ENCODE results near the gene CPSF4L. TPM values are rescaled to one million over a fixed set of nuclear protein-coding genes. Genes with fewer than 3 reads are reported as not detected.

The CPSF4L gene
- total and polyA plus RNA-seq, 2 of the 13 experiments (the other 11 are each of a cell fraction or from before 2014, with no cell fraction given) = 0.73 to 1.6 TPM

DNA sequence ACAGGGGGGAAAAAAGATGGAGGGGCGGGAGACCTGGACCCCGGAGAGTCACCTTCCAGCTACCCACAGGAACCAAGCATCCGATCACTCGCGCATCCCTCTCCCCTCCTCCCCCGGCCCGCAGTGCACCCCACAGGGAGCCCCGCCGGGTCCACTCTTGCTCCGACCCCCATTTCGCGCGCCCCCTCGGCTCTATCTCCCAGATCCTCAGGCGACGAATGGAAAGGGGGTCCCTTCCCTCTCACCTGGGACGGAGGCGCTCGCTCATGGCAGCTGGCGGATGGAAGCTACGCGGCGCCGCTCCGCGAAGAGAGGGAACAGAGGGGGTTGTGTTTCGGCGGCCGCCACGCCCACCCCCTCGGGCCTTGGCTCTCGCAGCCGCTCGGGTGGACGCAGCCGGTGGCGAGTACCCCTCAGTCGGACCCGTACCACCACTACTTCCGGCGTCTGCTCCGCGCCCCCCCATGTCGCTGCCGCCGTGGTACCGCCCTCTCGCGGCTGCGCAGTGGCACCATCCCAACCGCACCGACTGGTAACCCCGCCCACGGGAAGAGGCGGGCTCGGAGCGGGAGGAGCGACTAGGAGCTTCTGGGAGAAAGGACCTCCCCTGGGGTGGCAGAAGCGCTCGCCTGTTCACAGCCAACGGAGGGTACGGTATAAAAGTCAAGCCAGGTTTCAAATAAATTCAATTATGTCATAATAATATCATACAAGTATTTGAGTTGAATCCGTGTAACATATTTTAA, 29.7 kb downstream of the CPSF4L start (continued):
- TF ChIP-seq, protein P1, sequence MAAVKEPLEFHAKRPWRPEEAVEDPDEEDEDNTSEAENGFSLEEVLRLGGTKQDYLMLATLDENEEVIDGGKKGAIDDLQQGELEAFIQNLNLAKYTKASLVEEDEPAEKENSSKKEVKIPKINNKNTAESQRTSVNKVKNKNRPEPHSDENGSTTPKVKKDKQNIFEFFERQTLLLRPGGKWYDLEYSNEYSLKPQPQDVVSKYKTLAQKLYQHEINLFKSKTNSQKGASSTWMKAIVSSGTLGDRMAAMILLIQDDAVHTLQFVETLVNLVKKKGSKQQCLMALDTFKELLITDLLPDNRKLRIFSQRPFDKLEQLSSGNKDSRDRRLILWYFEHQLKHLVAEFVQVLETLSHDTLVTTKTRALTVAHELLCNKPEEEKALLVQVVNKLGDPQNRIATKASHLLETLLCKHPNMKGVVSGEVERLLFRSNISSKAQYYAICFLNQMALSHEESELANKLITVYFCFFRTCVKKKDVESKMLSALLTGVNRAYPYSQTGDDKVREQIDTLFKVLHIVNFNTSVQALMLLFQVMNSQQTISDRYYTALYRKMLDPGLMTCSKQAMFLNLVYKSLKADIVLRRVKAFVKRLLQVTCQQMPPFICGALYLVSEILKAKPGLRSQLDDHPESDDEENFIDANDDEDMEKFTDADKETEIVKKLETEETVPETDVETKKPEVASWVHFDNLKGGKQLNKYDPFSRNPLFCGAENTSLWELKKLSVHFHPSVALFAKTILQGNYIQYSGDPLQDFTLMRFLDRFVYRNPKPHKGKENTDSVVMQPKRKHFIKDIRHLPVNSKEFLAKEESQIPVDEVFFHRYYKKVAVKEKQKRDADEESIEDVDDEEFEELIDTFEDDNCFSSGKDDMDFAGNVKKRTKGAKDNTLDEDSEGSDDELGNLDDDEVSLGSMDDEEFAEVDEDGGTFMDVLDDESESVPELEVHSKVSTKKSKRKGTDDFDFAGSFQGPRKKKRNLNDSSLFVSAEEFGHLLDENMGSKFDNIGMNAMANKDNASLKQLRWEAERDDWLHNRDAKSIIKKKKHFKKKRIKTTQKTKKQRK (IDR thresholded peaks at IDR 0.05; ENCODE audit: low read length) = no peak
- TF ChIP-seq ZNF660 (CRISPR knock-in tag; IDR thresholded peaks at IDR 0.05; ENCODE audit: borderline replicate concordance, low read depth) = no peak
- TF ChIP-seq, protein P2, sequence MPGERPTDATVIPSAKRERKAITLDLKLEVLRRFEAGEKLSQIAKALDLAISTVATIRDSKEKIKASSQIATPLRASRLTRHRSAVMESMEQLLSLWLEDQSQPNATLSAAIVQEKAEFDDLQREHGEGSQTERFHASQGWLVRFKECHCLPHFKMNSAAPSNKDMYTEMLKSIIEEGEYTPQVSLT (CRISPR knock-in tag; IDR thresholded peaks at IDR 0.05; ENCODE audit: borderline replicate concordance, low read depth) = no peak
- TF ChIP-seq BORCS8-MEF2B (CRISPR knock-in tag; IDR thresholded peaks at IDR 0.05) = 0 out of 2 replicates have a peak, but pooled peaks have one; percentile 26
- TF ChIP-seq, protein P3, sequence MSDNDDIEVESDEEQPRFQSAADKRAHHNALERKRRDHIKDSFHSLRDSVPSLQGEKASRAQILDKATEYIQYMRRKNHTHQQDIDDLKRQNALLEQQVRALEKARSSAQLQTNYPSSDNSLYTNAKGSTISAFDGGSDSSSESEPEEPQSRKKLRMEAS (IDR thresholded peaks at IDR 0.05) = peak; percentile 66; the same call in 1 of the 2 replicates
- TF ChIP-seq CBFB (CRISPR knock-in tag; IDR thresholded peaks at IDR 0.05) = peak; percentile 84
- TF ChIP-seq PHF5A (CRISPR knock-in tag; IDR thresholded peaks at IDR 0.05; ENCODE audit: low read depth, unreplicated experiment) = peak; percentile 60
- TF ChIP-seq ZBTB7B (CRISPR knock-in tag; IDR thresholded peaks at IDR 0.05) = peak; percentile 78
- peak; percentile 90 for TF ChIP-seq TAF1 (CRISPR knock-in tag; IDR thresholded peaks at IDR 0.05)
- TF ChIP-seq ZZZ3 (CRISPR knock-in tag; IDR thresholded peaks at IDR 0.05; ENCODE audit: borderline replicate concordance) = no peak; the same call in 1 of the 2 replicates
- peak; percentile 74 for TF ChIP-seq KDM4B (CRISPR knock-in tag; IDR thresholded peaks at IDR 0.05)
- TF ChIP-seq MED8 (CRISPR knock-in tag; IDR thresholded peaks at IDR 0.05; ENCODE audit: insufficient replicate concordance) = peak; percentile 45
- peak; percentile 56; the same call in 1 of the 2 replicates for TF ChIP-seq FOXJ3 (CRISPR knock-in tag; IDR thresholded peaks at IDR 0.05; ENCODE audit: borderline replicate concordance)
- TF ChIP-seq EEA1 (CRISPR knock-in tag; IDR thresholded peaks at IDR 0.05; ENCODE audit: borderline replicate concordance) = peak; percentile 73; the same call in 1 of the 2 replicates
- TF ChIP-seq ZNF766 (CRISPR knock-in tag; IDR thresholded peaks at IDR 0.05; ENCODE audit: borderline replicate concordance) = peak; percentile 88
- TF ChIP-seq ISX (CRISPR knock-in tag; conservative IDR thresholded peaks at IDR 0.05) = no peak
- TF ChIP-seq, protein P4, sequence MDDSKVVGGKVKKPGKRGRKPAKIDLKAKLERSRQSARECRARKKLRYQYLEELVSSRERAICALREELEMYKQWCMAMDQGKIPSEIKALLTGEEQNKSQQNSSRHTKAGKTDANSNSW (CRISPR knock-in tag; IDR thresholded peaks at IDR 0.05; ENCODE audit: borderline replicate concordance) = 0 out of 2 replicates have a peak, but pooled peaks have one; percentile 65
- TF ChIP-seq HNF4G (IDR thresholded peaks at IDR 0.05; ENCODE audit: borderline replicate concordance, low read depth, low read length) = no peak
- peak; percentile 67; the same call in 1 of the 2 replicates for TF ChIP-seq HNF4G (CRISPR knock-in tag; IDR thresholded peaks at IDR 0.05; ENCODE audit: borderline replicate concordance, low read depth)
- TF ChIP-seq, protein P5, sequence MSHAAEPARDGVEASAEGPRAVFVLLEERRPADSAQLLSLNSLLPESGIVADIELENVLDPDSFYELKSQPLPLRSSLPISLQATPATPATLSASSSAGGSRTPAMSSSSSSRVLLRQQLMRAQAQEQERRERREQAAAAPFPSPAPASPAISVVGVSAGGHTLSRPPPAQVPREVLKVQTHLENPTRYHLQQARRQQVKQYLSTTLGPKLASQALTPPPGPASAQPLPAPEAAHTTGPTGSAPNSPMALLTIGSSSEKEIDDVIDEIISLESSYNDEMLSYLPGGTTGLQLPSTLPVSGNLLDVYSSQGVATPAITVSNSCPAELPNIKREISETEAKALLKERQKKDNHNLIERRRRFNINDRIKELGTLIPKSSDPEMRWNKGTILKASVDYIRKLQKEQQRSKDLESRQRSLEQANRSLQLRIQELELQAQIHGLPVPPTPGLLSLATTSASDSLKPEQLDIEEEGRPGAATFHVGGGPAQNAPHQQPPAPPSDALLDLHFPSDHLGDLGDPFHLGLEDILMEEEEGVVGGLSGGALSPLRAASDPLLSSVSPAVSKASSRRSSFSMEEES (CRISPR knock-in tag; IDR thresholded peaks at IDR 0.05) = peak; percentile 22; the same call in 1 of the 2 replicates
- no peak for TF ChIP-seq SRSF4 (IDR thresholded peaks at IDR 0.05; ENCODE audit: low read depth, low read length, poor library complexity, severe bottlenecking)
- TF ChIP-seq, protein P6, sequence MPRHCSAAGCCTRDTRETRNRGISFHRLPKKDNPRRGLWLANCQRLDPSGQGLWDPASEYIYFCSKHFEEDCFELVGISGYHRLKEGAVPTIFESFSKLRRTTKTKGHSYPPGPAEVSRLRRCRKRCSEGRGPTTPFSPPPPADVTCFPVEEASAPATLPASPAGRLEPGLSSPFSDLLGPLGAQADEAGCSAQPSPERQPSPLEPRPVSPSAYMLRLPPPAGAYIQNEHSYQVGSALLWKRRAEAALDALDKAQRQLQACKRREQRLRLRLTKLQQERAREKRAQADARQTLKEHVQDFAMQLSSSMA (CRISPR knock-in tag; IDR thresholded peaks at IDR 0.05) = peak; percentile 42; the same call in 1 of the 2 replicates

Data from HepG2 (cell line).